ENCODE data around the gene PLEKHA7. TPM values are rescaled to one million over a fixed set of nuclear protein-coding genes. Genes with fewer than 3 reads are reported as not detected.

The PLEKHA7 gene
- total and polyA plus RNA-seq, 2 of the 8 experiments (the other 6 are each of a cell fraction or from before 2014, with no cell fraction given): 11.4 to 25.6 TPM

GRCh38 chr11:16862726-16863125 lies 151.5 kb downstream of the PLEKHA7 start:
- ChIA-PET CTCF (ENCODE audit: partially characterized antibody) (interaction anchor here (0.6 to 2.6 kb wide), 5 partner anchors 19 to 213 kb away, joined by 3 to 10 read pairs (median 5); no protein-coding TSS in a partner anchor), POLR2A (ENCODE audit: partially characterized antibody) (no interaction called here)
- Histone ChIP-seq H2AK5ac (ENCODE audit: low read depth, low read length) (no peak overlapping the region), H3K23ac (ENCODE audit: insufficient read length) (no peak overlapping the region), H3K4me2 (ENCODE audit: insufficient read depth in 1 of 2, low read depth in 2 of 2, low read length in 2 of 2) (no peak overlapping the region), H3K56ac (replicated peaks; ENCODE audit: insufficient read length, low read depth, low read length) (no peak overlapping the region), H3K9ac (replicated peaks in 1 of 4; ENCODE audit: extremely low read depth in 1 of 4, low read depth in 3 of 4, low read length in 3 of 4) (no peak overlapping the region), H3K79me2 (ENCODE audit: control insufficient read depth in 1 of 2, insufficient read depth in 2 of 2, low read length in 2 of 2) (no peaks in the 10 kb centered on the region), H2BK12ac (ENCODE audit: low read depth, low read length) (no peak overlapping the region), H3K9me3 (ENCODE audit: insufficient read depth in 2 of 2, low read depth in 1 of 2, low read length in 1 of 2) (no peaks in the 10 kb centered on the region), H4K5ac (ENCODE audit: insufficient read length, low read depth, low read length) (no peak overlapping the region), H2BK5ac (ENCODE audit: low read depth, low read length) (no peak overlapping the region), H2BK20ac (ENCODE audit: low read length) (no peak overlapping the region), H2BK120ac (replicated peaks; ENCODE audit: low read depth, low read length) (no peak overlapping the region), H3K4me1 (replicated peaks in 1 of 4; ENCODE audit: control insufficient read depth in 3 of 4, insufficient read depth in 4 of 4, low read length in 3 of 4) (peaks cover 0 to 2% (median 0%) of the 10 kb centered on the region in 4 experiments; a peak in 1 of 7 replicates), H4K8ac (ENCODE audit: extremely low read depth, insufficient read depth, low read length) (no peak overlapping the region), H3K27ac (ENCODE audit: low read depth, low read length) (no peak overlapping the region), H3K27me3 (replicated peaks in 1 of 4; ENCODE audit: control insufficient read depth in 3 of 4, extremely low read depth in 1 of 4, insufficient read depth in 3 of 4, low read length in 3 of 4) (no peaks in the 10 kb centered on the region), H4K20me1 (replicated peaks in 1 of 2; ENCODE audit: control insufficient read depth in 1 of 2, insufficient read depth in 2 of 2, low read length in 2 of 2) (no peaks in the 10 kb centered on the region), H3K4me3 (ENCODE audit: extremely low read depth in 1 of 4, insufficient read depth in 2 of 4, low read depth in 3 of 4, low read length in 4 of 4) (no peak overlapping the region), H3K14ac (ENCODE audit: insufficient read length) (no peak overlapping the region), H2AFZ (ENCODE audit: low read length) (no peak overlapping the region), H3K79me1 (ENCODE audit: low read depth, low read length) (no peaks in the 10 kb centered on the region), H3K23me2 (ENCODE audit: low read depth, low read length) (no peaks in the 10 kb centered on the region), H3K4ac (replicated peaks; ENCODE audit: insufficient read length, low read depth, low read length) (no peak overlapping the region), H4K91ac (replicated peaks; ENCODE audit: insufficient read length, low read length) (no peak overlapping the region), H3K18ac (ENCODE audit: extremely low read depth, low read length) (no peak overlapping the region), H2BK15ac (ENCODE audit: low read length) (no peak overlapping the region), H3K36me3 (ENCODE audit: control insufficient read depth in 2 of 4, insufficient read depth in 4 of 4, low read length in 3 of 4) (no peaks in the 10 kb centered on the region)
- DNase-seq (ENCODE audit: low read depth in 1 of 2, low spot score in 2 of 2) (no peak), FAIRE-seq (no peak)
- 85% methylated on average over 3 of the region's 3 CpGs; no CpG with 5 or more reads in 1 of the 2 experiments for WGBS, 2 experiments (ENCODE audit: extremely low coverage in 1 of 2, insufficient coverage in 1 of 2, insufficient read length in 1 of 2, insufficient replicate concordance in 2 of 2, low coverage in 1 of 2, low lambda C conversion rate in 2 of 2, missing lambda C conversion rate in 1 of 2)
- no peak for TF ChIP-seq MAX (IDR thresholded peaks at IDR 0.05)
